Measurements from ENCODE around the gene TMEM198. TPM values are rescaled to one million over a fixed set of nuclear protein-coding genes. Genes with fewer than 3 reads are reported as not detected.

The TMEM198 gene
- total and polyA plus RNA-seq, 2 donors (not counting 3 experiments of a cell fraction or from before 2014, with no cell fraction given), result not detected

DNA sequence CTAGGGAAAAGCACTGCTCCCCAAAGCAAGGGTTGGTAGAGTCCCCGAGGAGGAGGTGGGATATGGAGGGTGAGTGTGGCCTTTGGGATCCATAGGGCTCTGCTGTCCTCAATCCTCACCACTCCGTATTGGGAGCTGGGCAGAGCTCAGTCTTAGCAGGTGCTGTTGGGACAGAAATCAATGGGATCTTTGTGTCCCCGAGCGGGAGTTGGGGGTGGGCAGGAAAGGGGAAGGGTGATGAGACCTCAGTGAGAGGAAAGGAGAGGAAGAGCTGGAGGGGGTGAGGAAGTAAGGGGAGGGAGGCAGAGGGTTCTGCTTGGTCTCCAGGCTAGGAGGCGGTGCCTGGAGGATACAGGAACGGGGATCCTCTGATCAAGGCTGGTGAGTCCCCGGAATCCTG, 26.9 kb upstream of the TMEM198 start:
- Histone ChIP-seq H3K36me3 (ENCODE audit: control insufficient read depth in 2 of 2, extremely low read depth in 1 of 2, insufficient read depth in 2 of 2, low read length in 2 of 2) (no peaks in the 10 kb centered on the region), H3K4me1 (ENCODE audit: control insufficient read depth, extremely low read depth, insufficient read depth, low read length) (no peaks in the 10 kb centered on the region), H3K4me3 (replicated peaks in 1 of 3; ENCODE audit: insufficient read depth in 1 of 3, low read depth in 1 of 3, low read length in 3 of 3) (no peak overlapping the region), H4K20me1 (replicated peaks; ENCODE audit: control insufficient read depth, extremely low read depth, insufficient read depth, low read length) (no peaks in the 10 kb centered on the region), H3K27ac (ENCODE audit: insufficient read depth, low read depth, low read length) (no peak overlapping the region), H3K9me1 (replicated peaks; ENCODE audit: control insufficient read depth, extremely low read depth, insufficient read depth, low read length) (no peaks in the 10 kb centered on the region), H3K4me2 (ENCODE audit: insufficient read depth, low read length) (no peak overlapping the region), H3K9ac (replicated peaks; ENCODE audit: extremely low read depth, insufficient read depth, low read length) (no peak overlapping the region), H3K79me2 (ENCODE audit: control insufficient read depth, insufficient read depth, low read length) (no peaks in the 10 kb centered on the region), H2AFZ (ENCODE audit: low read depth, low read length) (no peak overlapping the region), H3K9me3 (replicated peaks; ENCODE audit: control insufficient read depth, insufficient read depth, low read length) (no peaks in the 10 kb centered on the region), H3K27me3 (ENCODE audit: control insufficient read depth in 2 of 2, insufficient read depth in 2 of 2, low read length in 2 of 2) (peaks cover 58 to 61% of the 10 kb centered on the region in 2 experiments)
- no peak for FAIRE-seq
- DNase-seq (ENCODE audit: low read depth, low spot score), result no peak
- BruUV-seq (replicated peaks), result no TSS peak
- ChIA-PET POLR2A (interaction anchor here (1.2 kb wide), 1 partner anchor 18 kb away, joined by 4 read pairs; the partner anchor contains the start of gene GMPPA), CTCF (interaction anchor here (2.7 to 6.6 kb wide), 2 partner anchors 10 to 13 kb away, joined by 7 to 39 read pairs; no protein-coding TSS in a partner anchor)
- intact Hi-C loops (cut with micrococcal nuclease), result no loop called here
- TF ChIP-seq MYC (IDR thresholded peaks at IDR 0.05; ENCODE audit: low read depth, low read length), result no peak
- no peak for TF ChIP-seq POLR2AphosphoS5 (IDR thresholded peaks at IDR 0.05; ENCODE audit: insufficient read depth, low read depth, low read length)
- no peak for TF ChIP-seq POLR2A (IDR thresholded peaks at IDR 0.05; ENCODE audit: low read depth, low read length)
- no peak for TF ChIP-seq EZH2 (IDR thresholded peaks at IDR 0.05; ENCODE audit: borderline replicate concordance, low read depth, low read length, severe bottlenecking)
- no peak for TF ChIP-seq JUN (IDR thresholded peaks at IDR 0.05; ENCODE audit: borderline replicate concordance, insufficient read depth, insufficient read length, low read depth)
- no peak for TF ChIP-seq GATA2 (IDR thresholded peaks at IDR 0.05; ENCODE audit: insufficient read depth, insufficient read length, low read depth, low read length)
- TF ChIP-seq, protein P1, sequence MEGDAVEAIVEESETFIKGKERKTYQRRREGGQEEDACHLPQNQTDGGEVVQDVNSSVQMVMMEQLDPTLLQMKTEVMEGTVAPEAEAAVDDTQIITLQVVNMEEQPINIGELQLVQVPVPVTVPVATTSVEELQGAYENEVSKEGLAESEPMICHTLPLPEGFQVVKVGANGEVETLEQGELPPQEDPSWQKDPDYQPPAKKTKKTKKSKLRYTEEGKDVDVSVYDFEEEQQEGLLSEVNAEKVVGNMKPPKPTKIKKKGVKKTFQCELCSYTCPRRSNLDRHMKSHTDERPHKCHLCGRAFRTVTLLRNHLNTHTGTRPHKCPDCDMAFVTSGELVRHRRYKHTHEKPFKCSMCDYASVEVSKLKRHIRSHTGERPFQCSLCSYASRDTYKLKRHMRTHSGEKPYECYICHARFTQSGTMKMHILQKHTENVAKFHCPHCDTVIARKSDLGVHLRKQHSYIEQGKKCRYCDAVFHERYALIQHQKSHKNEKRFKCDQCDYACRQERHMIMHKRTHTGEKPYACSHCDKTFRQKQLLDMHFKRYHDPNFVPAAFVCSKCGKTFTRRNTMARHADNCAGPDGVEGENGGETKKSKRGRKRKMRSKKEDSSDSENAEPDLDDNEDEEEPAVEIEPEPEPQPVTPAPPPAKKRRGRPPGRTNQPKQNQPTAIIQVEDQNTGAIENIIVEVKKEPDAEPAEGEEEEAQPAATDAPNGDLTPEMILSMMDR (IDR thresholded peaks at IDR 0.05; ENCODE audit: extremely low read depth in 1 of 2, insufficient read depth in 1 of 2, low read depth in 1 of 2, low read length in 2 of 2), result no peak
- TF ChIP-seq, protein P2, sequence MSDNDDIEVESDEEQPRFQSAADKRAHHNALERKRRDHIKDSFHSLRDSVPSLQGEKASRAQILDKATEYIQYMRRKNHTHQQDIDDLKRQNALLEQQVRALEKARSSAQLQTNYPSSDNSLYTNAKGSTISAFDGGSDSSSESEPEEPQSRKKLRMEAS (IDR thresholded peaks at IDR 0.05; ENCODE audit: insufficient read depth, insufficient read length), result no peak
- TF ChIP-seq FOS (IDR thresholded peaks at IDR 0.05; ENCODE audit: borderline replicate concordance, insufficient read depth, low read length), result no peak
- dilution Hi-C loops (cut with MboI; ENCODE audit: extremely low pct_ligation_motif_present, low sequenced_read_pairs), result no loop called here
